Measurements from ENCODE around the gene NLE1.

NLE1 gene

GRCh38 chr17:35084987-35085386, 57.1 kb downstream of the NLE1 start:
- DNase-seq = no peak

- DNase-seq = no peak
Observed at GRCh38 chr17:35083071-35083470, 59.0 kb downstream of the NLE1 start.

- DNase-seq = no peak
Observed at GRCh38 chr17:35082073-35082657, 59.9 kb downstream of the NLE1 start.

- DNase-seq = no peak
Observed at GRCh38 chr17:35081638-35082037, 60.5 kb downstream of the NLE1 start.

DNA sequence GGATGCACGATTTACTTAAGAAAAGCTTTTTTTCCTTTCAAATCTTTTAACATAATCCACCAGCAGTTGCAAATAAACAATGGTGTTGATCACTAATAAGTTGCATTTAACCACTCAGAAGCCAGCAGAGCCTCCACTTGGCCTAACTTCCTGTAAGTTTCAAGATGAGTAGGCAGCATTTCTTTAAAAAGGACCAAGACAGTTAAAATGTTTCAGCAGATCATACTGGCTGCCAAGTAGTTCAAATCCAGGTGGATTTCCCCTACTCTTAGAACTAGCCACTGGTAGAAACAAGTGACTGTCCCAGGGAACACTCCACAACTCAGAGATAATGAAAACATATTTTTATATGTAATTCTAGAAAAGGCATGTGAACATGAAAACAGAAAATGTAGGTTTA, 61.6 kb downstream of the NLE1 start:
- DNase-seq = no peak

DNA sequence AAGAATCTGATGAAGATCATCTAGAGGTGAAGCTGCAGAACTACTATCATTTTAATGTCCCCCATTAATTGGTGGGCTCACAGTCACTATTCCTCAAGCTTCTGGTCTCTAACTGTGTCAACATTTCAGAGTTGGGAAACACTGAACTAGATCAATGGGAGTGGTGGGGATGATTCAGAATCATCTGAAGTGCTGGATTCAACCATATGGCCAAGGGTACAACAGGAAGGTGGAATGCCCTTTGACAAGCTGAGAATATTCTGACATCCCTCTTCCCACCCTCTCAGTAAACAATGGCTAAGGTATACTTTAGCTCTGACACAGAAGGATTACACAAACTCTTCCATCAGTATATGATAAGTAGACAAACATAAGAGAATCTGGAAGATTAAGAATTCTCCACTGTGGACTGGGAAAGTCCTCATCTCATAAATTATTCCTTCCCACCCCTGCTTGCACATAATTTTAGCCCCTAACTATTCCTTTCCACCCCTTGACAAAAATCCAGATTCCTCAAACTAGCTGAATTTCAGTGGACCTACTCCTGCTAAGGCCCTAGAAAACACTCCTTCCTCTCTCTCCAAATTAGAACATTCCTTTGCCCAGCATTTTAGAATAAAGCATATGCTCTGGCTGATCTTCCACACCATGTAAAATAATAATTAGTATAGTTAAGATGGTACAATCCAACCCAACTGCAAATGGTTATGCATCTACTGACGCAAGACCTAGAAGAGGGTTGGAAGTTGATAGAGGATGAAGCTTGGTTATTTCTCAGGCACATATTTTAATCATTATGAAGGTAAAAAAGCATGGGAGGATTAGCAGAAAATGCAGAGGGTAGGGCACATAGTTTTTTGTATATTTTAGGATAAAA, 62.3 kb downstream of the NLE1 start:
- DNase-seq = no peak

All from SHP77 (cell line).